HFF-Myc (cell line): ENCODE data around the gene LSM12.
"Not testable (repeated sequence)": the region's sequence is repeated elsewhere in the genome, so short reads cannot be mapped to it uniquely, and the experiment has no call there.

Source experiments
- DNase-seq: peaks from one replicate; pipeline ENCODE4 v3.0.0-alpha.2; 2011; ENCODE audit warnings: low read depth; ENCODE audit errors: extremely low read depth
- H3K4me3 ChIP-seq: replicated peaks from 2 replicates; pipeline ENCODE4 v1.5.1; 2011; ENCODE audit warnings: low read depth, mild to moderate bottlenecking, control low read depth, low read length
- TF ChIP-seq, protein P1 (sequence below): IDR thresholded peaks from 2 replicates; pipeline ENCODE4 v1.5.1; 2012; ENCODE audit warnings: mild to moderate bottlenecking, low read depth, low read length, control low read depth; ENCODE audit errors: missing control alignments

The LSM12 gene

GRCh38 chr17:44024271-44024663 lies 42.2 kb downstream of the LSM12 start:
- TF ChIP-seq, protein P1, sequence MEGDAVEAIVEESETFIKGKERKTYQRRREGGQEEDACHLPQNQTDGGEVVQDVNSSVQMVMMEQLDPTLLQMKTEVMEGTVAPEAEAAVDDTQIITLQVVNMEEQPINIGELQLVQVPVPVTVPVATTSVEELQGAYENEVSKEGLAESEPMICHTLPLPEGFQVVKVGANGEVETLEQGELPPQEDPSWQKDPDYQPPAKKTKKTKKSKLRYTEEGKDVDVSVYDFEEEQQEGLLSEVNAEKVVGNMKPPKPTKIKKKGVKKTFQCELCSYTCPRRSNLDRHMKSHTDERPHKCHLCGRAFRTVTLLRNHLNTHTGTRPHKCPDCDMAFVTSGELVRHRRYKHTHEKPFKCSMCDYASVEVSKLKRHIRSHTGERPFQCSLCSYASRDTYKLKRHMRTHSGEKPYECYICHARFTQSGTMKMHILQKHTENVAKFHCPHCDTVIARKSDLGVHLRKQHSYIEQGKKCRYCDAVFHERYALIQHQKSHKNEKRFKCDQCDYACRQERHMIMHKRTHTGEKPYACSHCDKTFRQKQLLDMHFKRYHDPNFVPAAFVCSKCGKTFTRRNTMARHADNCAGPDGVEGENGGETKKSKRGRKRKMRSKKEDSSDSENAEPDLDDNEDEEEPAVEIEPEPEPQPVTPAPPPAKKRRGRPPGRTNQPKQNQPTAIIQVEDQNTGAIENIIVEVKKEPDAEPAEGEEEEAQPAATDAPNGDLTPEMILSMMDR: no peak
- DNase-seq: no peak
- no peak overlapping the region for H3K4me3 ChIP-seq

- DNase-seq: no peak
- TF ChIP-seq, protein P1: no peak
- no peak overlapping the region for H3K4me3 ChIP-seq
Measured at GRCh38 chr17:44023545-44024270, 42.8 kb downstream of the LSM12 start.

- no peak overlapping the region for H3K4me3 ChIP-seq
- TF ChIP-seq, protein P1: no peak
- no peak for DNase-seq
Measured at GRCh38 chr17:44022246-44022645, 44.2 kb downstream of the LSM12 start.

DNA sequence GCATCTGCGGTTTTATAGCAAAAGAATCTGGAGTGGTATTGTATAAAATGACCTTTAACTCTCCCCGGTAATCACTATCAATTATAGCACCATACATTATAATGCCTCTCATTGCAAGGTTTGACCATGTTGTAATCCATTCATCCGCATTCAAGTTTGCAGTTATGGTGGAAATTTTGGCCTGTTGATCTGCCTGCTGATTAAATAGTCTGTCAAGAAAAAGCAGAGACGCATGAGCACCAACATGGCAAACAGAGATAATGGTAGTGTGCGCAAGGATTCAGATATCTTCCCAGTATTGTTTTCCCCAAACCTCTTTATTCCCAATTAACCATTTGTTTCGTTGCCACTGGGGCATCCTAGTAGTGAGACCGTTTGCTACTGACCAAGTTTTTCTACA lies 45.2 kb downstream of the LSM12 start:
- H3K4me3 ChIP-seq, DNase-seq: not testable (repeated sequence)

- DNase-seq: peak; percentile 84
- TF ChIP-seq, protein P1: no peak
- peak within 1 kb of the TSS; percentile 99 for H3K4me3 ChIP-seq
Measured at GRCh38 chr17:44014437-44015172, 51.9 kb downstream of the LSM12 start, which contains the start of gene TMEM101. TSS of gene TMEM101 (minus strand) at chr17:44014963. CDS start at chr17:44014952, 11 bp downstream.

- DNase-seq: no peak
- TF ChIP-seq, protein P1: no peak
- H3K4me3 ChIP-seq: peak overlapping the region; percentile 99
Measured at GRCh38 chr17:44014133-44014436, 52.4 kb downstream of the LSM12 start.

DNA sequence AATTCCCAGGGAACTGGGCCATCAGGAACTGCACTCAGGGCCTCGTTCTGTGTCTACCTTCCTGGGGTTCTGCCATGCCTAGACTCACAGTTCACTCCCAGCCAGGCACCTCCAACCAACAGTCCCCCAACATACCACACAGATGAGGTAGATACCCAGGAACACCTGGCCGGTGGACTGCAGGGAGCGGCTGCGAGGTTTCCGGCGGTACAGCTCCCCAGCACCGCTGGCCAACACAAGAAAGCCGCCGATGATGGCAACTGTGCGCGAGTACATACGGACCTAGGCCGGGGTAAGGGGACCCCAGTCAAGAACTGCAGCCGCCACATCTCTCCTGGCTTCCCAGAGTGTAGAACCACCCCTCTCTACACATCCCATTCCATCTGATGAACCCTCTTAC lies 53.6 kb downstream of the LSM12 start:
- TF ChIP-seq, protein P1: no peak
- H3K4me3 ChIP-seq: no peak overlapping the region
- DNase-seq: no peak
